Neural progenitor cell (in vitro differentiated cells): ENCODE results near the gene COMTD1. TPM values are rescaled to one million over a fixed set of nuclear protein-coding genes. Genes with fewer than 3 reads are reported as not detected.
"Not testable (repeated sequence)": the region's sequence is repeated elsewhere in the genome, so short reads cannot be mapped to it uniquely, and the experiment has no call there.

Source experiments
- DNase-seq: peaks from one replicate; pipeline ENCODE4 v3.0.0-alpha.2; 2016; ENCODE audit warnings: low spot score
- H2AFZ ChIP-seq: fragments of 200-600 bp; sonication (generic); replicated peaks from 2 replicates; pipeline ENCODE4 v1.6.1; 2016; ENCODE audit warnings: antibody characterized with exemption
- H3F3A ChIP-seq: fragments of 200-600 bp; sonication (generic); 2 replicates; pipeline ENCODE4 v1.6.1; 2016; ENCODE audit warnings: antibody characterized with exemption, low read depth
- H3K27ac ChIP-seq: fragments of 200-600 bp; sonication (generic); 2 replicates; pipeline ENCODE4 v1.5.1; 2016; ENCODE audit warnings: mild to moderate bottlenecking
- H3K27me3 ChIP-seq: fragments of 200-600 bp; sonication (generic); 2 replicates; pipeline ENCODE4 v1.6.1; 2016; ENCODE audit warnings: mild to moderate bottlenecking, moderate library complexity
- H3K36me3 ChIP-seq: fragments of 200-600 bp; sonication (generic); 2 replicates; pipeline ENCODE4 v1.5.1; 2016
- H3K4me1 ChIP-seq: fragments of 200-600 bp; sonication (generic); 2 replicates; pipeline ENCODE4 v1.6.1; 2016; ENCODE audit warnings: mixed run types
- H3K4me2 ChIP-seq: fragments of 200-600 bp; sonication (generic); 2 replicates; pipeline ENCODE4 v1.6.1; 2016
- H3K4me3 ChIP-seq: fragments of 200-600 bp; sonication (generic); 2 replicates; pipeline ENCODE4 v1.5.1; 2016
- H3K79me2 ChIP-seq: fragments of 200-600 bp; sonication (generic); 2 replicates; pipeline ENCODE4 v1.6.1; 2016; ENCODE audit warnings: low read depth
- H3K9ac ChIP-seq: fragments of 200-600 bp; sonication (generic); 2 replicates; pipeline ENCODE4 v1.6.1; 2016
- H3K9me3 ChIP-seq: fragments of 200-600 bp; sonication (generic); 2 replicates; pipeline ENCODE4 v1.5.1; 2016; ENCODE audit warnings: low read depth
- H4K20me1 ChIP-seq: fragments of 200-600 bp; sonication (generic); 2 replicates; pipeline ENCODE4 v1.6.1; 2016; ENCODE audit warnings: low read depth
- H3K27ac Mint-ChIP-seq: 3 replicates; pipeline ENCODE4 v1.8.0; 2021; ENCODE audit warnings: mixed read lengths
- H3K27me3 Mint-ChIP-seq: 2 replicates; pipeline ENCODE4 v1.8.0; 2022; ENCODE audit warnings: low read depth, mild to moderate bottlenecking, inconsistent platforms, moderate library complexity, mixed read lengths; ENCODE audit not compliant: insufficient read depth
- H3K36me3 Mint-ChIP-seq: 3 replicates; pipeline ENCODE4 v1.8.0; 2021; ENCODE audit warnings: mixed read lengths
- H3K4me1 Mint-ChIP-seq: 3 replicates; pipeline ENCODE4 v1.8.0; 2021; ENCODE audit warnings: mixed read lengths
- H3K4me3 Mint-ChIP-seq: 3 replicates; pipeline ENCODE4 v1.8.0; 2021; ENCODE audit warnings: mild to moderate bottlenecking, moderate library complexity, mixed read lengths
- H3K9me3 Mint-ChIP-seq: 3 replicates; pipeline ENCODE4 v1.8.0; 2020; ENCODE audit warnings: mixed read lengths
- CTCF ChIP-seq: fragments of 200-600 bp; sonication (generic); IDR thresholded peaks from 2 replicates; pipeline ENCODE4 v1.5.1; 2017; ENCODE audit warnings: antibody characterized with exemption, mild to moderate bottlenecking
- EZH2 ChIP-seq: fragments of 200-600 bp; sonication (generic); IDR thresholded peaks from 2 replicates; pipeline ENCODE4 v1.6.1; 2017; ENCODE audit warnings: antibody characterized with exemption, mild to moderate bottlenecking, moderate library complexity
- EZH2phosphoT487 ChIP-seq: fragments of 200-600 bp; sonication (generic); IDR thresholded peaks from 2 replicates; pipeline ENCODE4 v1.6.1; 2017; ENCODE audit warnings: antibody characterized with exemption
- total RNA-seq: library from RNA; depleted of rRNA; stranded (reverse); fragments of >200 nt; gene quantifications from 2 replicates; pipeline ENCODE4 v1.2.3, GENCODE V29; 2015; ENCODE audit warnings: low replicate concordance

COMTD1 gene
- total RNA-seq, 1 donor from 2014 or later, result 2.1 TPM

GRCh38 chr10:75189266-75190096 lies 46.3 kb downstream of the COMTD1 start:
- H3K36me3 Mint-ChIP-seq, result no peaks in the 10 kb centered on the region
- no peaks in the 10 kb centered on the region for H3K9me3 ChIP-seq
- H3K27me3 ChIP-seq, result no peaks in the 10 kb centered on the region
- peaks cover 4% of the 10 kb centered on the region for H3K27me3 Mint-ChIP-seq
- H3K4me2 ChIP-seq, result no peak overlapping the region
- no peaks in the 10 kb centered on the region for H3K4me1 ChIP-seq
- no peak overlapping the region for H2AFZ ChIP-seq
- H3K27ac ChIP-seq, result no peak overlapping the region
- H3K4me3 ChIP-seq, result no peak overlapping the region
- H3K36me3 ChIP-seq, result no peaks in the 10 kb centered on the region
- no peaks in the 10 kb centered on the region for H4K20me1 ChIP-seq
- TF ChIP-seq EZH2, result no peak
- no peak for TF ChIP-seq CTCF
- no peak for TF ChIP-seq EZH2phosphoT487
- no peak overlapping the region for H3K27ac Mint-ChIP-seq
- H3K9ac ChIP-seq, result no peak overlapping the region
- no peak overlapping the region for H3K4me3 Mint-ChIP-seq
- DNase-seq, result no peak
- no peaks in the 10 kb centered on the region for H3F3A ChIP-seq
- no peaks in the 10 kb centered on the region for H3K9me3 Mint-ChIP-seq
- H3K79me2 ChIP-seq, result no peaks in the 10 kb centered on the region
- H3K4me1 Mint-ChIP-seq, result no peaks in the 10 kb centered on the region

GRCh38 chr10:75188522-75188921 lies 47.2 kb downstream of the COMTD1 start:
- not testable (repeated sequence) for DNase-seq, H3K4me1 Mint-ChIP-seq, H3K36me3 ChIP-seq, H3K36me3 Mint-ChIP-seq, H3K9me3 Mint-ChIP-seq, H3K9me3 ChIP-seq, H3K27ac Mint-ChIP-seq, H3K4me2 ChIP-seq, H3K27ac ChIP-seq, H2AFZ ChIP-seq, H3K9ac ChIP-seq, H3K27me3 Mint-ChIP-seq, H4K20me1 ChIP-seq, H3K4me3 Mint-ChIP-seq, H3K27me3 ChIP-seq, H3K4me3 ChIP-seq, H3K4me1 ChIP-seq, H3F3A ChIP-seq, H3K79me2 ChIP-seq

- H3K27ac Mint-ChIP-seq, result no peak overlapping the region
- no peak overlapping the region for H3K27ac ChIP-seq
These were observed 47.8 kb downstream of the COMTD1 start for GRCh38 chr10:75187961-75188426.

More at GRCh38 chr10:75187961-75188426, 47.8 kb downstream of the COMTD1 start:
- peaks cover 3% of the 10 kb centered on the region for H3K36me3 Mint-ChIP-seq
- no peaks in the 10 kb centered on the region for H3K9me3 Mint-ChIP-seq
- peak; percentile 63 for DNase-seq
- Histone ChIP-seq H3K27me3 (no peaks in the 10 kb centered on the region), H3K9ac (no peak overlapping the region), H3K79me2 (no peaks in the 10 kb centered on the region), H3F3A (no peaks in the 10 kb centered on the region), H3K9me3 (no peaks in the 10 kb centered on the region), H3K36me3 (no peaks in the 10 kb centered on the region), H2AFZ (peak overlapping the region; percentile 32), H4K20me1 (no peaks in the 10 kb centered on the region), H3K4me2 (no peak overlapping the region), H3K4me1 (no peaks in the 10 kb centered on the region), H3K4me3 (no peak overlapping the region)
- TF ChIP-seq EZH2phosphoT487 (no peak), EZH2 (no peak), CTCF (peak; percentile 77)
- peaks cover 4% of the 10 kb centered on the region for H3K27me3 Mint-ChIP-seq
- no peak overlapping the region for H3K4me3 Mint-ChIP-seq
- no peaks in the 10 kb centered on the region for H3K4me1 Mint-ChIP-seq
